ENCODE data around the gene PLCXD3.

DNA sequence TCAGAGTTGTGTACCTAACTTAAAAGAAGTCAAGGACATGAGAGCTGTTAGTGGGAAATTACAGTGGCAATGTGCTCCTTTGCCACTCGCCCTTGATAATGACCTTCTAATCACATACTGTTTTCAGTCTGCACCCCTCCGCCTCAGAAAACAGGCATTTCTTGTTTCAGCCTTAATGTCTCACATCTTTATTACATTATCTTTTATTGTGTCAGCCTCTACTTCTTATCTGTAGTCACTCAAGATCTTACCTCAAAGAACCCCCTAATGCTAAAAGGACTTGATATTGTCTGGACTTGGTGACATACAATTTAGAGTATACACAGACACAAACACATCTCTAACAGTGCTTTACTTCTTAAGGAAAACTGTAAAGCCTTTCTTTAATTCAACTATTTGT lies 97.9 kb downstream of the PLCXD3 start:
- TF ChIP-seq, protein P1, sequence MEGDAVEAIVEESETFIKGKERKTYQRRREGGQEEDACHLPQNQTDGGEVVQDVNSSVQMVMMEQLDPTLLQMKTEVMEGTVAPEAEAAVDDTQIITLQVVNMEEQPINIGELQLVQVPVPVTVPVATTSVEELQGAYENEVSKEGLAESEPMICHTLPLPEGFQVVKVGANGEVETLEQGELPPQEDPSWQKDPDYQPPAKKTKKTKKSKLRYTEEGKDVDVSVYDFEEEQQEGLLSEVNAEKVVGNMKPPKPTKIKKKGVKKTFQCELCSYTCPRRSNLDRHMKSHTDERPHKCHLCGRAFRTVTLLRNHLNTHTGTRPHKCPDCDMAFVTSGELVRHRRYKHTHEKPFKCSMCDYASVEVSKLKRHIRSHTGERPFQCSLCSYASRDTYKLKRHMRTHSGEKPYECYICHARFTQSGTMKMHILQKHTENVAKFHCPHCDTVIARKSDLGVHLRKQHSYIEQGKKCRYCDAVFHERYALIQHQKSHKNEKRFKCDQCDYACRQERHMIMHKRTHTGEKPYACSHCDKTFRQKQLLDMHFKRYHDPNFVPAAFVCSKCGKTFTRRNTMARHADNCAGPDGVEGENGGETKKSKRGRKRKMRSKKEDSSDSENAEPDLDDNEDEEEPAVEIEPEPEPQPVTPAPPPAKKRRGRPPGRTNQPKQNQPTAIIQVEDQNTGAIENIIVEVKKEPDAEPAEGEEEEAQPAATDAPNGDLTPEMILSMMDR (IDR thresholded peaks at IDR 0.05 in 8 of 11, conservative IDR thresholded peaks at IDR 0.05 in 3 of 11), result no peak
- TF ChIP-seq POLR2AphosphoS5 (IDR thresholded peaks at IDR 0.05), result no peak

Data from spleen (tissue), 7 donors.